GF-D8 (cell line): Measurements from ENCODE around the gene SEPTIN7.

ENCODE experiments used
- DNase-seq: peaks from one replicate; lab custom pipeline; 2025; lab: John Stamatoyannopoulos, UW

SEPTIN7 gene

GRCh38 chr7:35839860-35840854 is 39.3 kb downstream of the SEPTIN7 start:
- no peak for DNase-seq

DNA sequence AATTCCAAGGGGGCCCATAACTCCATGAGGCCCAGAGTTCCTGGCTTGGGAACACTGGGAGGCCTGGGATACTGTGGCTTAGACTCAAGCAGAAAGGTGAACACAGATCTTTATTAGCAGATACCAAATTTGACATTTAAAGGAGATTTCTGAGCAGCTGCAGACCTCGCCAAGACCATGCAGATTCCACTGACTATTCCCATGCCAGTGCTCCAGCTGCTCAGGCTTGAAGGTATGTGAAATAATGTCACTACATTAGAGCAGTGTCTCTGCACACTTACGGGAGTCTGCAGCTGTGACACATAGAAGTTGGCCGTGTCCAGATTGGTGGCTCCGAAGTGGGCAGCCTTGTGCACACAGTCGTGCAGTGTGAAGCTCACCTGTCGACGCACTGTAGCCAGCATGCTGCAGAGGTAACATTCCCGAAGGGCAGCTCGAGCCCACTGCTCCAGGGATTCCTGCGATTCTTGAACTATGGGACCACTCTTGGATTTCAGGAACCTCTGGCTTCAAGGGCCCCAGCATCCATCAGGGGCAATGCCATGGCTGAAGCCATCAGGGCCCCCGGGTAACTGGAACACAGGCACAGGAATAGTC is 46.1 kb downstream of the SEPTIN7 start:
- no peak for DNase-seq

DNA sequence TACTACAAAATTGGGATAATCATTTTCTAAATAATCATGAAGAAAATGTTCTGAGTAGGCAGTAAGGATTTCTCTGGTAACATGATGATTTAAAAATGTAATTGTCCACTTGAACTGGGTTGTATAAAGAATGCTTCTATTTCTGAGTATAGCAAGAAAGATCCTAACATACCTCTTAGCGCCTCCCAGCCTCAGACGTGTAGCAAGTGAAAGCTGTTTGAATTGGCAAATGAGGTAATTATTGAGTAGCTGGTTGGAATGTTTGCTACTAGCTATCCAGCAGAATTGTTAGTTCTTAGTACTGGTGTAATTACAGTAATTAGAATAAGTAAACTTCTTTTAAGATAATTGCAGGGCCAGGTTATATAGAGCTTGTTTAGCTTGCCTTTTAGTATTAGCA is 47.9 kb downstream of the SEPTIN7 start:
- DNase-seq = no peak

DNA sequence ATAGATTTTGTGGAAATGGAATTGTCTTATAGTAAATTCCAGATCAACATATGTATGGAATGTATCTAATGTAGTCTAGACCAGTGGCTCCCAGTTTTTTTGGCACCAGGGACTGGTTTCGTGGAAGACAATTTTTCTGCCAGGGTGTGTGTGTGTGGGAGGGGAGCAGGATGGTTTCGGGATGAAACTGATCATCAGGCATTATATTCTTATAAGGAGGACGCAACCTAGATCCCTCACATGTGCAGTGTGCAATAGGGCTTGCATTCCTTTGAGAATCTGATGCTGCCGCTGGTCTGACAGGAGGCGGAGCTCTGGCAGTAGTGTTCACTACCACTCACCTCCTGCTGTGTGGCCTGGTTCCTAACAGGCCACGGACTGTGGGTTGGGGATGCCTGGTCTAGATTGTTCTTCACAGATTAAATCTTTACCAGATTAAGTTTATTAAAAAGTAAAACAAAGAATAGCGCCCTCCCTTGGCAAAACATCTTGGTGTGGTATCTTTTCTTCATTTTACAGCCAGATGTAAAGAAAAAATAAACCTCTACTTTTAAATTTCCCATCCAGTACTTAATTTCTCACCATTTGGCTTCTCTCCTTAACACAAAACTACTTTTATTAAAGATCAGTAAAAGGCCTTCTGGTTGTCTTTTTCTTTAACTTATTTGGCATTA is 48.4 kb downstream of the SEPTIN7 start:
- DNase-seq = no peak

GRCh38 chr7:35849954-35850353 is 49.1 kb downstream of the SEPTIN7 start:
- no peak for DNase-seq
